HG02870 (cell line): ENCODE measurements around the gene BAAT.
"Not testable (repeated sequence)": the region's sequence is repeated elsewhere in the genome, so short reads cannot be mapped to it uniquely, and the experiment has no call there.

Experiments used
- ATAC-seq: cut with Tn5 transposase; IDR thresholded peaks from one replicate; pipeline ENCODE4 v1.9.1; 2021; ENCODE audit warnings: mild to moderate bottlenecking, moderate library complexity; ENCODE audit not compliant: unreplicated experiment

The BAAT gene

GRCh38 chr9:101384873-101385536 is at the start of gene BAAT:
BAAT (minus strand) TSS chr9:101385006; CDS start chr9:101371404, 13,602 bp downstream.
- ATAC-seq = not testable (repeated sequence)

DNA sequence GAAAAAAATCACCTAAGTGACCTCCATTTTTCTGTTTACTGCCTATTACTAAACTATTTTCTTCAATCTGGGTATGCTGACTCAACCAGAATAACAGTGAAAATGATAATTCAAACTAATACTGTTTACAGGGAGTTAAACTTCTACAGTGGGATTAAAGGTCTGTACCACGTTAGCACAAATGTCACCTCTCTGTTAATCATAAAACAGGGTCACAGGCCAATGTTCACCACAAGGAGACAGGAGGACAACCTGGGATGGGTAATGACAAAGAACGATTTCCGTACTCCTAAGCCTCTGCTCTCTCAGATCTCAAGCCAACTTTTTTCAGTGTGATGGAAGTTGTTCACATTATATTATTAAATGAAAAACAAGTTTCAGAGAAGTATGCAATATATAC is 48.4 kb upstream of the BAAT start:
- ATAC-seq = no peak

DNA sequence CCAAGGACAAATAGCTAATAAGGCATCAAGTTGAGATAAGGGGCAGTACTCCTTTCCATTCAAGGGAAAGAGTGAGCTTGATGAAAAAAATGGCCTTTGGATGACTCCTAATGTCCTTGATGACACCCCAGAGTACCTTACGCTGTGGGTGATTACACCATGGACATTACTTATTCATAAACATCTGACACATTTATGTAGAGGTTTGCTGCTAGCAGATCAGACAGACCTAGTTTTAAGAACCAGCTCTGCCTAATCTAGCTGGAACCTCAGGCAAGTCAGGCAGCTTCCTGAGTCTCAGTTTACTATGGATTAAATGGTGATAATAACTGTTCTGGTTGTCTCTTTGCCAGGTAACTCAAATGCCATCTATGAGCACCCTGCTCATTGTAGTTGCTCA is 47.9 kb upstream of the BAAT start:
- ATAC-seq = no peak

- ATAC-seq = no peak
Observed at GRCh38 chr9:101432171-101432570, 47.4 kb upstream of the BAAT start.

DNA sequence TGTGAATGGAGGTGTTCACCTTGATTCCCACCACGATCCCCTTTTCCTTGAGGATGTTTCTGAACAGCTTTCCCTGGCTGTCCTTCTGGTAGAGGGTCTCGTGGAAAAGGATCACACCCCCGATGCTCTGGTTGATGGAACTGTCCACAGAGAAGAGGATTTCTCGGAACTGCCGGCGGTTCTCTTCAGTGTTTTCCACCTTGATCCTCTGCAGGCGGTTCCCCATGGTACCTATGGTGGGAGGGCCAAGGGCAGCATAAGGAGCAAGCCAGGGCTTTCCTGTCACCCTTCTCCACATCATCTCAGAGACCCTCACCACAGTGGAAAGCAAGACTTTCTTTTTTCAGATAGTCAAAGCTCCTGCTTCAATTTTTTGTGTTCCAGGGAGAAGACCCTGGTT is 44.9 kb upstream of the BAAT start:
- no peak for ATAC-seq

DNA sequence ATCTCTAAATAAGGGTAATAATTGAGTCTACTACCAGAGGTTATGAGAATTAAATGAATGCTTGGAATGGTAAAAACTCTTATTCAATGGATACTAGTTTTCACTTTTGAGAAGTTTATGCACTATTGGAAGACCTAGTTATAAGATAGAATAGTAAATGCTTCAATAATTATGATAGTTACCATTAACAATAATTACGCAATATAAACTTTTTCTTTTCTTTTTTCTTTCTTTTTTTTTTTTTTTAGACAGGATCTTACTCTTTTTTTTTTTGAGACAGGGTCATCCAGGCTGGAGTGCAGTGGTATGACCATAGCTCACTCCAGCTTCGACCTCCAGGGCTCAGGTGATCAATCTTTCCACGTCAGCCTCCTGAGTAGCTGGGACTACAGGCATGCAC is 44.1 kb upstream of the BAAT start:
- ATAC-seq = no peak

GRCh38 chr9:101427957-101428655 is 43.3 kb upstream of the BAAT start:
- peak; percentile 75 for ATAC-seq

DNA sequence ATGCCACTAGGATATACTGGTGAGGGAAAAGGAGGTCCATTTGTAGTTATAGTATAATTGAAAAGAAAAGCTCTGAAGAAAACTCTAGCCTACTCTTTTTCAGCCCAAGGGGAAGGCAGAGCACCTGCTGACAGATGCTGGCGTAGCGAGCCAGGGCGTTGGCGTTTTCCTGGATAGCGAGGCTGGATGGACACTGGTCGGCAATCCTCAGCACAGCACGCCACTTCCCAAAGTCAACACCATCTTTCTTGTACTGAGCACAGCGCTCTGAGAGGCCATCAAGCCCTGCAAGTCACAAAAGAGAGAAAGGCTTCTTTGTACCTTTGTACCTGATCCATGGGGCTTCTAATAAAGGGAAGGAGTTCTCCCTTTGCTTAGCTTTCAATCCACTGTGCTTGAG is 42.6 kb upstream of the BAAT start:
- ATAC-seq = no peak

DNA sequence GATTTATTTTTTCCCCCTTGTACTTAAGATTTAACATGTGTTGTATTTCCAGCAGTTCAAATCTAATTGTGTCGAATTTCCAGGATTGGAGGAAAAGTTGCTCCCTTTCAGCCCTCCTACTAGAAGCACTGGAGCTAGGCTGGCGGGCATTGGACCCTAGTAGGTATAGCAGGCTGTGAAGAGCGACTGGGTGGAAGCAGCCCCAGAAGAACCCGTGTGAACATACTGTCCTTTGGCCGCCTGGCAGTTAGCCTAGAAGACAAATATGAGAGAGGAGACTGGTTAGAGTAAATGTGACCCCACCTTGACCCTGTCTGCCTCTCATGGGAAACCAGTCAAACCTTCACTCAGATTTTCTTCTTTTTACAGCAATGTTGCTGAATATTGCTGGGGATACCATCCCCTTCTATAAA is 36.9 kb upstream of the BAAT start:
- no peak for ATAC-seq

GRCh38 chr9:101419863-101420262 is 35.1 kb upstream of the BAAT start:
- no peak for ATAC-seq

DNA sequence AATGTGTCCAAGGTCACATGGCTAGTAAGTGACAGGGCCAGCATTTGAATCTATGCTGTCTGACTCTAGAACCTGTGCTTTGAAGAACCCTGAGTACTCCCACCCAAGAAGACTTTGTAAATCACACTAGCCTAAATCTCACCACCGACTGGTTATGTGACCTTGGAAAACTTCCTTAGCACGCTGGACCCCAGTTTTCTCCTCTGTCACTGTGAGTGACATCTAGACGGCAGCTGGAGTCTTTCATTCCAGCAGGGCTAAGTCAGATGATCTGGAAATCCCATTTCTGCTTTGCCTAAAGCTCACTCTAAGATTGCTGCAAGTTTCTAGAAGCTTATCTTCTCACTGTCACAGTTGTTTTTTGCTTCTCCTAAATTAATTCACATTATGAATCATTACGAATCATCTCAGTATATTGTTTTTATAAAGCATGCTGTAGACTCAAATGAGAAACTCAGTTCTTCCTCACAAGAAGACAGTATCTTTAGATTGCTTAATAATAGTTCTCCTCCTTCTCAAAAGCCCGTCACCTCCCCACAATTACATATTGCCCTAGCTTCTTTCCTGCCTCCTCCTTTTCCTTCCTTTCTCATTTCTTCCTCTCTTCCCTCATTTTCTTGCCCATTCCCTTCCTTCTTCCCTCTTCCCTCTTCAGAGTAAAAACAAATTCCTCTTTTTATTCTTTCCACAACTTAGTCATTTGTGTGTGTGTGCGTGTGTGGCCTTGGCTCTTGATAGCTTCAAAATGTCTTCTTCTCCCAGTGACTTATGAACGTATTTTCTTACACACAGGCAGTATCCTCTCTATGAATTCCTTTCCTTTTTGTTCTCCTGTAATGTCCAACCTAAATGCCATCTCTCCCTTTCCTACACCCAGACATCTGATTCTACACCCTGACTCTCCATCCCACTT is 34.0 kb upstream of the BAAT start:
- ATAC-seq = no peak

DNA sequence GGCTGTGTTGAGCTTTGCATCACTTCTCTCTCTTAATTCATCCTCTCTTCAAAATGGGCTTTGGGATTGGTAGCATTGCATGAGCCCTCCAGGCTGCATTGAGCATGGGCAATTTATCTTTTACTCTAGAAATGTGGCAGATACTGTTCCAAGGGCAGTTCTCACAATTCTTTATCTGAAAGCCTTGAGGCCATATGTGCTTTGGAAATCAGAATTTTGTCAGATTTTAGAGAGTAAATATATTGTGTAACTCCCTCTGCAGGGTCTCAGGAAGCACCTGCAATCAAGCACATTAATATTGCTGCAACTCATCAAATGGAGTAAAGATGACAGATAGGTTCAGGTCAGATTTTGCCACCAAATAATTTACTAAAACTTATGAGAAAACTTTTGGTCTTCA is 33.2 kb upstream of the BAAT start:
- no peak for ATAC-seq

DNA sequence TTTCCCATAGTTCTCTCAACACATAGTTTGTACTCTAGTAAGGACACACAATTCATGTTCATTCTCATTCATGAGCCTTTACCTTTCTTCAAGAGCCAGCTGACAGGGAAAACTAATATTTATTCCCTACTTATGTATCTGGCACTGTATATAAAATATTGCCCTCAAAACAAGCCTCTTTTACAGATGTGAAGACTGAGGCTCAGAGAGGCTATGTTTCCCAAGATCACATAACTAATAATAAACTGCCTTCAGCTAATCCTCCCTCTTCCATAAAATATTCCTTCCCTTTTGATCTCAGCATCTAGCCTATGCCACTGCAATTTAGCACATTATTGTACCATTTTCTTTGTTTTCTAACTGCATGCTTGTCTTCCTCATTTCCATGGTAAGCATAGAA is 32.6 kb upstream of the BAAT start:
- ATAC-seq = no peak

DNA sequence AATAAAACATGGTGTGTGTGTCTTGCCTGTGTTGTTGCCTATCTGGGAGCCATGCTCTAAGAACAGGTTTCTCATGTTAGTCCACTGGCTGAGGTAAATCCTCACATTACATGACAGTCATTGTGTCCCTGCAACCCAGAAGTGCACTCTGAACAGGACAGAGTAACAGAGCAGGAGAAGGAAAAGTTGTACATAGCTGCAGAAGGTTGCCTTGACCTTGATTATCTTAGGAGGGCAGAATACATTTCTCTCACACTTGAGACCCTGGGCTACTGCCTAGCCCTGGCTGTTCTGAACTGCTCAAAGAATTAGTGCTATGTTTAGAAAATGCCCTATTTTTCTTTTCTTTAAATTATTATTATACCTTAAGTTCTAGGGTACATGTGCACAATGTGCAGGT is 30.8 kb upstream of the BAAT start:
- ATAC-seq = no peak

DNA sequence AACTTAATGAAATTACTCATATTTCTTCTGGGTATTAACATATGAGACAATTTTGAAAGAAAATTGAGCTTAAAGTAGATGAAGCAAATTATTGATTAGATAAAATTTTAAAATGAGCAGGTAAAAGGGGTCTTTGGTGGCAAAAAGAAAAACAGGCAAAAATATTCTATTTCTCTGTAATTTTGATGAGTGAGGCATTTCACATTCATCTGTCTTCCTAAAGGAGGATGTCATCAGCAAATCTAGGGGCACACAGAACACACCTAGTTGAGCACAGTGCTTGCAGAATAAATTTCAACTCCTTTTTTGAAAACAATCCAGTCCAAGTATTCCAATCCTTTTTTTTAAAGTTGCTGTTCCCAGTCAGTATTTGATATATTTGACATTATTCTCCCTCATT is 30.0 kb upstream of the BAAT start:
- ATAC-seq = no peak

GRCh38 chr9:101409079-101409477 is 24.3 kb upstream of the BAAT start:
- ATAC-seq = no peak

DNA sequence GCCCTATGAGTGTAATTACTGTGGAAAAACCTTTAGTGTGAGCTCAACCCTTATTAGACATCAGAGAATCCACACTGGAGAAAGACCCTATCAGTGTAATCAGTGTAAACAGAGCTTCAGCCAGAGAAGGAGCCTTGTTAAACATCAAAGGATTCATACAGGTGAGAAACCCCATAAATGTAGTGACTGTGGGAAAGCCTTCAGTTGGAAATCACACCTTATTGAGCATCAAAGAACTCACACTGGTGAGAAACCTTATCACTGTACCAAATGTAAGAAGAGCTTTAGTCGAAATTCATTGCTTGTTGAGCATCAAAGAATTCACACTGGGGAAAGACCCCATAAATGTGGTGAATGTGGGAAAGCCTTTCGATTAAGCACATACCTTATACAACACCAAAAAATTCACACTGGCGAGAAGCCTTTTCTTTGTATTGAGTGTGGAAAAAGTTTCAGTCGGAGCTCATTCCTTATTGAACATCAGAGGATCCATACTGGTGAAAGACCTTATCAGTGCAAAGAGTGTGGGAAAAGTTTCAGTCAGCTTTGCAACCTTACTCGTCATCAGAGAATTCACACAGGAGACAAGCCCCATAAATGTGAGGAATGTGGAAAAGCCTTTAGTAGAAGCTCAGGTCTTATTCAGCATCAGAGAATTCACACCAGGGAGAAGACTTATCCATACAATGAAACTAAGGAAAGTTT is 23.7 kb upstream of the BAAT start:
- ATAC-seq = no peak

DNA sequence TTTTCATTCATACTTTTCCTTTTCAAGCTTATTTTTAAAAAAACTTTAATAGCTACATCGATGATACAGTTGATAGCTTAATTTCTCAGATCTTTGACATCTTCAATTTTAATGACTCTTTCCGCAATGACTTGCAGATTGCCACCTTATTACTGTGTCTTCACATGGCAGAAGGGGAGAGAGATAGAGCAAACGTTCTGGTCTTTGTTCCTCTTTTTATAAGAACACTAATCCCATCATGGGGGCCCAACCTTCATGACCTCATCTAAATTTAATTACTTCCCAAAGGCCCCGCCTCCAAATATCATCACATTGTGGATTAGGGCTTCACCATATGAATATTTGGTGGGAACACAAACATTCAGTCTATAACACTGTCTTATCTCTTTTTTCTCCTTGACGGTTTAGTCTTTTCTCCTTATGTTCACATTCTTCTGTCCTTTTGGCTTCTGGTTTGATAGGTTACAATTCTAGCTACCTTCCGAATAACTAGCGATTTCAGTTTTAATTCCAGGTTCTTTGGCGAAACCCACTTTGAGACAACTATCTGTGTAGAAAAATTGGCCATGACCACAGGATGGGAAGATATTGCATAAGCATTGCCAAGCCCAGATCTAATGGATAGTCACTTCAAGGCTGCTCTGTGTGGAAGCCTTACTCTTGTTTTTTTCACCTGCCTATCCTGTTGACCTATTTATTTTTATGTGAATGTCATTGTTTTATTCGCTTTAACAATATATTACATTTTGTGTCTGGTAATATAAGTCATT is 18.9 kb upstream of the BAAT start:
- ATAC-seq = no peak

GRCh38 chr9:101400120-101400519 is 15.3 kb upstream of the BAAT start:
- no peak for ATAC-seq

DNA sequence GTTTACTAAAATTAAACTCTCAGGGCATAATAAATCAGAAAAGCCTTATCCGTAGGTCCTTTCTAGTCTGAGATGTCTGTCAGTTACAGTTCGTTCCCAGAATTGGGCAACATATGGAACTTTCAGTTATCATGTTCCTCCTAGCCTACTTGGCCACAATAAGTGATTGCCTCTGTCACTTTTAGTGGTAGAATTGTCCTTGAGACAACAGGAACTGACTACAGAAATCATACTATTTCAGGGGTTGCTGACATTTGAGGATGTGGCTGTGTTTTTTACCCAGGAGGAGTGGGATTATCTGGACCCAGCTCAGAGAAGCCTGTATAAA is 14.8 kb upstream of the BAAT start:
- ATAC-seq = no peak
